Stimulated activated CD4-positive, alpha-beta T cell treated with anti-CD3 and anti-CD28 coated beads, Interleukin-15, amount 100 ng/mL, for 24 hours (primary cell): Measurements from ENCODE around the gene GALR3.

ENCODE experiments used
- DNase-seq: peaks from one replicate; pipeline ENCODE4 v3.0.0-alpha.2; 2020

The GALR3 gene

DNA sequence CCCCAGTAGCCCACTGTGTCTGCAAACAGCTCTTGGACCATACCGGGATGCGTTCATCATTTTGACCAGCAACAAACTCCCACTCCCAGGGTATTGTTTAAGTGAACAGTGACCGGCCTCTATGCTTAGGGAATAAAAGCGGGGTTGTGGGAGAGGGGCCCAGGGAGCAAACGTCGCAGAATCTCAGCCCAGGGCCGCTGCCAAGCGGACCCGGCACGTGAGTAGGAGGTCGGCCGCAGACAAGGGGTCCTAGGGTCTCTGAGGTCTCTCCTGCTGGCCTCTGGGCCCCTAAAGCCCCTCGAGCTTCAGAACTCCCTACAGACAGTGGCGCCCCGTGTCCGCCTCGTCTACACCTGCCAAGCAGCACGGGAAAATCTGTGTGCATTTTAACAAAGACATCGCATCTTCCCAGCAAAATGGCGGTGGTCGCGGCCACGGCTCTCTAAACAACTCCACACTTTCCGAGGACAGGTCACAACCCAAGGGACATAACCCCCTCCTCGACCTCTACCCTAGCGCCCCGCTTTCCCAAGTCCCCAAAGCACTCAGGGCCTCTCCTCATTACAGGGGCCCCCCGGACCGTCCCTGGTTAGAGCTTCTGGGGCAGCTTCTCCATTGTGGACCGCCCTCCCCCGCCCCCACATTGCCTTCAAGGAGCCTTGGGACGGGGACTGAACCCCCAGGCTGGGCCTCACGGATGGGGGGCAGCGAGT is 19.4 kb upstream of the GALR3 start:
- DNase-seq, result no peak

DNA sequence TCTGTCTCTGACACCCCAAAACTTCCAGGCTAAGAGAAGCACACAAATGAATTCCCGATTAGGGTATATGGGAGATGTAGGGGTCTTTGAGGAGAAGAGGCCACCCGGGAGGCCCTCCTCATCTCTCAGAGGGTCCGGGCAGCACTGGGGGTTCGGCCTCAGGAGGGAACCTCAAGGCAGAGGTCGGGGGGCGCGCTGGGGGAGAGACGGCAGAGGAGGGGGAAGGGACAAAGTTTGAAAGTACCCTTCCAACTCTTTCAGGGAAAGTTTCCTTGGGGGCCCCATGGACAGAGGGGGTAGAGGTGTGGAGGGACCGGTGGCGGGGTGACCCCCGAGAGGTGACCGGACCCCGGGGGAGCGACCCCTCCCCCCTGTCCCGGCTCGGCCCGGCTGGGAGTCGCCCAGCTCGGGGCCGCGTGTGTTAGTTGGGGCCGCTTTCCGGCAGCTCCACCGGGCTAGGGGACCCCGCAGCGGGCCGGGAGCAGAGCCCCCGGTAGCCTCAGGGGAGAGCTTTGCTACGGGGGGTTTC is 18.8 kb upstream of the GALR3 start:
- no peak for DNase-seq

DNA sequence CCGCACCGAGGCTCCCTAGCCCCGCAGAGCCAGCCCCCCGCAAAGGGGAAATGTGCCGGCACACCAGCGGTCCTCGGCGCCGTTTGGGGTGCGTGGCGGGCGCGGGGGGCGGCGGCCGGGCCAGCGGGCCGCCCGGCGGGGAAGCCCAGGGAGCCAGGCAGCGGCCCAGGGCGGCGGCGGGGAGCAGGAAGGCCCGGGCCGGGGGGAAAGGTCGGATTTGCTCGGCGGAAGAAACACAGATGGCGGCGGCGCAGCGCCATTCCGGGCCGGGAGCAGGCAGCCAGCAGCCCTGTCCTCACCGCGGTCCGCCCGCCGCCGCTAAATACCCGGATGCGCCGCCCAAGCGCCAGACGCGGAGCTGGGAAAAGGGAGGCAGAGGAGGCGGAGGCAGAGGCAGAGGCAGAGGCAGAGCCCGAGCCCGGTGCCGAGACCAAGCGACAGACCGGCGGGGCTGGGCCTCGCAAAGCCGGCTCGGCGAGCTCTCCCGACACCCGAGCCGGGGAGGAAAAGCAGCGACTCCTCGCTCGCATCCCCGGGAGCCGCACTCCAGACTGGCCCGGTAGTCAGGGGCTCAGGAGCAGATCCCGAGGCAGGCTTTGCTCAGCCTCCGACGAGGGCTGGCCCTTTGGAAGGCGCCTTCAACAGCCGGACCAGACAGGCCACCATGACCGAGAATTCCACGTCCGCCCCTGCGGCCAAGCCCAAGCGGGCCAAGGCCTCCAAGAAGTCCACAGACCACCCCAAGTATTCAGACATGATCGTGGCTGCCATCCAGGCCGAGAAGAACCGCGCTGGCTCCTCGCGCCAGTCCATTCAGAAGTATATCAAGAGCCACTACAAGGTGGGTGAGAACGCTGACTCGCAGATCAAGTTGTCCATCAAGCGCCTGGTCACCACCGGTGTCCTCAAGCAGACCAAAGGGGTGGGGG is 18.0 kb upstream of the GALR3 start:
- DNase-seq, result peak; percentile 85

GRCh38 chr22:37805810-37806277 is 17.3 kb upstream of the GALR3 start:
- DNase-seq, result no peak

DNA sequence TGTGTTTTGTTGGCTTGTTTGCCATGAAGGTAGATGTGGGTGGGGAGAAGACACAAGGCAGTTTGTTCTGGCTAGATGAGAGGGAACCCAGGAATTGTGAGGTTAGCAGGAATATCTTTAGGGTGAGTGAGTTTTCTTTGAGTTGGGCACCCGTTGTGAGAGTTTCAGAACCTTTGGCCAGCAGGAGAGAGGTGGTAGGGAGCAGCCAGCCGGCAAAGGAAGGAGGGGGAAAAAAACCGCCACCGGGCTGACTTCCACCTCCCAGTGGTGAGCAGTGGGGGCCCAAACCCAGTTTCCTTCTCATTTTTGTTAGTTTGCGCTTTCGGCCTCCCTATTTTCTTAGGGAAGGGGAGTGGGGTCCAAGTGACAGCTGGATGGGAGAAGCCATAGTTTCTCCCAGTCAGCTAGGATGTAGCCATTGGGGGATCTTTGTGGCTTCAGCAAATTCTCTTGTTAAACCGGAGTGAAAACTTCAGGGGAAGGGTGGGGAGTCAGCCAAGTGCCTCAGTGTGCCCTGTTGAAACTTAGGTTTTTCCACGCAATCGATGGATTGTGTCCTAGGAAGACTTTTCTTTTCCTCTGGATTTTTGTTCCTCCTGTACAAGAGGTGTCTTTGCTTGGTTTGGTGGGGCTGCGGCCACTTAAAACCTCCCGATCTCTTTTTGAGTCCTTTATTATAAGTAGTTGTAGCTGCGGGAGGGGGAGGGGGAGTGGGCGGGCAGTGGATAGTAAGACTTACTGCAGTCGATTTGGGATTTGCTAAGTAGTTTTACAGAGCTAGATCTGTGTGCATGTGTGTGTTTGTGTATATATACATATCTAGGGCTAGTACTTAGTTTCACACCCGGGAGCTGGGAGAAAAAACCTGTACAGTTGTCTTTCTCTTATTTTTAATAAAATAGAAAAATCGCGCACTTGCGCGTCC is 16.5 kb upstream of the GALR3 start:
- DNase-seq, result peak; percentile 27

DNA sequence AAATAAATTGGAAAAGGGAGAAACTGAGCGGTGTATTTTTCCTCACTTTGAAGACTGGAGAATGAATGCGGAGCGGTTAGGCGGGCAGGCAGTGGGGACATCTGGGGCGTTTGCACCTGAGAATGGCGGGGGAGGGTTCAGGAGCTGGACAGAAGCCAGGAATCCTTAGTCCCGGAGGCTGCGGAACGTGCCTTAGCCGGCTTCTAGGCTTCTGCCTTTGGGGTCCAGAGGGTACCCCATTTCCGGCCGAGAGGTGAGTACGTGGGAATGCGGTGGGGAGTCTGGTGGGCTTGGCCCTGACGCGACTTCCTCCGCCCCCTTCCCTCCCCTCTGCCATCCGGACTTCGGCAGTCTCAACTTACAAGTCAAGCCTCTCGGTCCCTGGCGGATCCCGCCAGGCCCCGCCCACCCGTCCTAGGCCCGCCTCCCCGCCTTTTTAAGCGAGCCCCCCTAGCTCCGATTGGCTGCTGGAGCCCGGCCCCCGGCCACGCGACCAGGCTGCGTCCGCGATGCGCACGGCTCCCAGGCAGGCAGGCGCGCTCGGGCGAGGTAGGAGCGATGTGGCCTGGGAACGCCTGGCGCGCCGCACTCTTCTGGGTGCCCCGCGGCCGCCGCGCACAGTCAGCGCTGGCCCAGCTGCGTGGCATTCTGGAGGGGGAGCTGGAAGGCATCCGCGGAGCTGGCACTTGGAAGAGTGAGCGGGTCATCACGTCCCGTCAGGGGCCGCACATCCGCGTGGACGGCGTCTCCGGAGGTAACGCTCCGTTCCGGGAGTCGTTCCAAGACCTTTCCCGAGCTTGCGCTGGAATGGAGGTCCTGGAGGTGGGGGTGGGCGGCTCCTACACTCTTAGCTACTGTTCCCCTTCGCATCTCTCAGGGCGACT is 15.5 kb upstream of the GALR3 start, which contains the start of gene GCAT:
TSS of gene GCAT (plus strand) at position 525 of the 884 bp plus-strand sequence. CDS start at position 559, 34 bp downstream.
- peak; percentile 96 for DNase-seq

DNA sequence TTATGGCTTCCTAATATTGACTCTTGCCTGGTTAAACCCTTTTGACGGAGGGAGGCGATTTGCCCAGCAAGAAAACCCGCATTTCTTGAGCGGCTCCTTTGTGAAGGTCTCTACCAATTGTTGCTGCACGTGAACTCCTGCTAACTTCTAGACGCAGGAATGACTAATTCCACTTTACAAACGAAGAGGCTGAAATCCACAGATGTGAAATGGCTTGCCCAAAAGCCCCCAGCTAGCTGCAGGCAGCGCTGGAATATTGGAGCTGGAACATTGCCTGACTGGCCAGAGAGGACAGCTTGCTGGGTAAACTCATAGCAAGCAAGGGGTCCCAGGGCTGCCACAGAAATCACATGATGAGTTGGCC is 14.9 kb upstream of the GALR3 start:
- no peak for DNase-seq

GRCh38 chr22:37809672-37810333 is 13.4 kb upstream of the GALR3 start:
- DNase-seq, result no peak

GRCh38 chr22:37811867-37812266 is 11.3 kb upstream of the GALR3 start:
- DNase-seq, result no peak

DNA sequence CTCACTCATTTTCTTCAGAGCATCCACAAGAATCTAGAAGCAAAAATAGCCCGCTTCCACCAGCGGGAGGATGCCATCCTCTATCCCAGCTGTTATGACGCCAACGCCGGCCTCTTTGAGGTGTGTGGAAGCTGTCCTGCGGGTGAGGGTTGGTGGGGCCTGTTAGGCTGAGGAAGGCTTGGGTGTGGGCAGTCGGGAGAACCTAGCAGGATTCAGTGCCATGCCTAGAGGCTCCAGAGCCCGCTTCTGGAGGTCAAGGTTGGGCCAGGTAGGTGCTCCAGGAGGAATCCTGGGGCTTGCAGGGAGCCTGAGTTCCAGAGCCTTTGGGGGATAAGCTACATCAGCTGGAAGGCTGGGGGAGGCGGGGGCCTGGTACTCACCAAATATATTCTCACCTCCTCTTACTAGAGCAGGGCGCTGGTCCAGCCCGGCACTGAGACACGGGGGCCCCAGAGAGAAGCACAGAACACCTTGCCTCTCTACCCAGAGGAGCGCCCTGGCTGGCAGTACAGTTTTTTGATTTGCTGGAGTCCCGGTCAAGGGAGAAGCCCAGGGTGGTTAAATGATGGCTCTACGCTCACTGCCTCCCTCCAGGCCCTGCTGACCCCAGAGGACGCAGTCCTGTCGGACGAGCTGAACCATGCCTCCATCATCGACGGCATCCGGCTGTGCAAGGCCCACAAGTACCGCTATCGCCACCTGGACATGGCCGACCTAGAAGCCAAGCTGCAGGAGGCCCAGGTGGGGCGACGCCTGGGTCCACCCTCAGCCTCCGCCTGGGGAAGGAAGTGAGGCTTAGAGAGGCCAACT is 10.1 kb upstream of the GALR3 start:
- DNase-seq, result no peak

DNA sequence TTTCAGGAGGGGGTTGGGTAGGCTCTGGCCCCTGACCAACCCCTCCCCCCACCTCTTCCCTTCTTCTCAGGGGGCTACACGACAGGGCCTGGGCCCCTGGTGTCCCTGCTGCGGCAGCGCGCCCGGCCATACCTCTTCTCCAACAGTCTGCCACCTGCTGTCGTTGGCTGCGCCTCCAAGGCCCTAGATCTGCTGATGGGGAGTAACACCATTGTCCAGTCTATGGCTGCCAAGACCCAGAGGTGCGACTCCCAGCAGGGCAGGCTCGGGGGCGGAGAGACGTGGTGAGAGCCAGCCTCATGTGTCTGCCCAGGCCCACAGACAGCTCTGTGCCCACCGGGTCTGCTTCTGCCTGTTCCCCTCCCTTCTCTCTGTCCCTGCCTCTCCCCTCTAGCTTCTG is 7.6 kb upstream of the GALR3 start:
- DNase-seq, result no peak

DNA sequence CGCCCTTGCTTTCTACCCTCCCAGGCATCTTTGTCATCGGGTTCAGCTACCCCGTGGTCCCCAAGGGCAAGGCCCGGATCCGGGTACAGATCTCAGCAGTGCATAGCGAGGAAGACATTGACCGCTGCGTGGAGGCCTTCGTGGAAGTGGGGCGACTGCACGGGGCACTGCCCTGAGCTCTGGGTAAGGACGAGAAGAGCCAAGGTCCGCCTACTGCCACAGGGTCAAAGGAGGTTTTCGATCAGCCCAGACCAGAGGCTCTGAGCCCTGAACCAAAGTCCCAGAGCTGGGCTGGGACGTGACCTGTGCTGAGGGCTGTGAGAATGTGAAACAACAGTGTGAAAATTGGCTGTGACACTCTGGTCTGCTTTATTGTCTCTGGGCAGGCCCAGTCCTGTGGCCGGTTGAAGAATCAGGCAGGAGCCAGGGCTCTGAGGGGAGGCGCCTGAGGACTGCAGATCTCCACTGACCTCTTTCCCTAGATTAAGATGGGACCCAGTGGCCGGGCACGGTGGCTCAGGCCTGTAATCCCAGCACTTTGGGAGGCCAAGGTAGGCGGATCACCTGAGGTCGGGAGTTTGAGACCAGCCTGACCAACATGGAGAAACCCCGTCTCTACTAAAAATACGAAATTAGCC is 6.5 kb upstream of the GALR3 start:
- no peak for DNase-seq

DNA sequence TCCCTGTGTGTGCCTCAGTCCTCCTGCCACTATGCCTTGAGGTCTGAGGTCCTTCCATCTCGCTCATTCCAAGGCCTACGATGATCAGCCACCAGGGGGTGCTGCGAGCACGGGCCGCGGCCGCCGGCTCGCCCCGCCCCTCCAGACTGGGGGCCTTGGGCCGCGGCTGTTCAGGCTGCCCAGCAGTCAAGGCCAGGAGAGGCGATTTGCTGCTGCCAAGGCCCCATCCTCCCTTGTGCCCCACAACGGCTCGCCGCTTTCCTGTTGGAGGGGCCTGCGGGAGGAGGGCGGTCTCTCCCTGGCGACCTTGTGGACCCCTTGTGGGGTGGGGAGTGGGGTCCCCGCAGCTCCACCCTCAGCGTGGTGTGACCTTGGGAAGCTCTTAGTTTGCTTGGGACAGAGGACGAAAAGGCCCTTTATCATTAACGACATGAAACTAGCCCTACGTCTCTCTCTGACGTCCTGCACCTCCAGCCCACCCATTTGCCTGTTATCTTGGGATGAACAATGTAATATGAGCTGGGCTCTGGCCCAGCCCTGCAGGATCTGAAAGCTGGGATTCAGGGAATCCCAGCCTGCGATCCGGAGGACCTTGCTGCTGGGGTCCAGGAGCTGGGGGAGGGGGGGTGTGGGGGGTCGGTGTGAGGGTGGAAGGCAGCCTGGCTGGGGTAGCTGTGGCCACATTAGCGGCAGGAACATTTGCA is 5.3 kb upstream of the GALR3 start:
- DNase-seq, result peak; percentile 88

- peak; percentile 80 for DNase-seq
Observed at GRCh38 chr22:37818409-37819104, 4.6 kb upstream of the GALR3 start.

GRCh38 chr22:37819105-37819433 is 4.1 kb upstream of the GALR3 start:
- no peak for DNase-seq

- DNase-seq, result no peak
Observed at GRCh38 chr22:37820350-37820749, 2.8 kb upstream of the GALR3 start.

DNA sequence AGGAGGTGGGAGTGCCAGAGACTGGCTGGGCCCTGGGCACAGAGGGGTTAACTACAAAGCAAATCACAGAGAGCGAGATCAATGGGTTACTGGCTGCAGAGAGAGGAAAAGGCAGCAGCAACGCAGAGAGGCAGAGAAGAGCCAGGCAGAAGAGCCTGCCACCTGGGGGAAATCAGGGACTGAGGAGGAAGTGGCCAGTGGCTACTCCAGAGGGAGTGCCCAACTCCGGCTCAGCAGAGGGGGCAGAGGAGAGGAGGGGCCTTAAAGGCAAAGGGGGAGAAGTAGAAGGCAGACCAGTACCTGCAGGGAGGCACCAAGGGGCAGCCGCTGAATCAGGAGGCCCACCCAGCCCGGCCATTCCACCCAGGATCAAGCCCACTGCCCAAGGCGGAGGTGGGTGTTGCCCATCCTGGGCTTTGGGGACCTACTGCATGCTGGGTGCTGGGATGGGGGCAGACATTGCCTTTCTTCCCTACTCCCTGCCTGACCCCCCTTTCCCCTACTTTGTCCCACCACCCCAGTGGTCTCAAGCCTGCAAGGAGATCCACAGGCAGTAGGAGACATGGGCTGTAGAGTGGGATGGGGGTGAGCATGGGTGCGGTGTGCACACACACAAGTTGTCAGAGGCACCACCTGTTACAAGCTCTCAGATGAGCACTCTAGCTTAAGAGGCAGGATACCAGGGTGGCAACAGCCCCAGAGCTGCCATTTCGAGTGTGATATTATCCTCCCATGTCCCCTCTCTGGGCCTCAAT is 926 bp upstream of the GALR3 start:
- DNase-seq, result no peak
